HepG2 (cell line): Measurements from ENCODE around the gene SP110. TPM values are rescaled to one million over a fixed set of nuclear protein-coding genes. Genes with fewer than 3 reads are reported as not detected.

Experiments
- BATF2 ChIP-seq: sonication (generic); formaldehyde crosslinking; IDR thresholded peaks from 2 replicates; pipeline ENCODE4 v1.8.0; 2022; ENCODE audit warnings: mild to moderate bottlenecking, missing genetic modification reagents, moderate library complexity
- CREBL2 ChIP-seq: sonication (generic); formaldehyde crosslinking; IDR thresholded peaks from 2 replicates; pipeline ENCODE4 v1.8.1; 2023; ENCODE audit warnings: missing genetic modification reagents, mild to moderate bottlenecking, borderline replicate concordance
- DZIP1 ChIP-seq: sonication (generic); formaldehyde crosslinking; IDR thresholded peaks from 2 replicates; pipeline ENCODE4 v1.5.0; 2020; ENCODE audit warnings: mild to moderate bottlenecking, missing genetic modification reagents
- HCFC1 ChIP-seq: fragments of 150-350 bp; IDR thresholded peaks from 2 replicates; pipeline ENCODE4 v1.6.1; 2014; ENCODE audit warnings: low read depth, low read length
- HNRNPUL1 ChIP-seq: fragments of 200-400 bp; formaldehyde crosslinking; IDR thresholded peaks from 2 replicates; pipeline ENCODE4 v1.6.1; 2017; ENCODE audit warnings: low read depth, mild to moderate bottlenecking, low read length, moderate library complexity
- HOXA7 ChIP-seq: sonication (generic); formaldehyde crosslinking; IDR thresholded peaks from 2 replicates; pipeline ENCODE4 v1.8.1; 2022; ENCODE audit warnings: mild to moderate bottlenecking, missing genetic modification reagents, moderate library complexity
- HOXA9 ChIP-seq: sonication (generic); formaldehyde crosslinking; IDR thresholded peaks from 2 replicates; pipeline ENCODE4 v1.8.1; 2022; ENCODE audit warnings: missing genetic modification reagents, mild to moderate bottlenecking, moderate library complexity, borderline replicate concordance
- MTERF4 ChIP-seq: sonication (generic); formaldehyde crosslinking; IDR thresholded peaks from 2 replicates; pipeline ENCODE4 v1.8.0; 2023; ENCODE audit warnings: mild to moderate bottlenecking, missing genetic modification reagents
- NFATC3 ChIP-seq: sonication (generic); formaldehyde crosslinking; IDR thresholded peaks from 2 replicates; pipeline ENCODE4 v1.5.1; 2020; ENCODE audit warnings: mild to moderate bottlenecking, missing genetic modification reagents
- SMAD3 ChIP-seq: sonication (generic); formaldehyde crosslinking; IDR thresholded peaks from 2 replicates; pipeline ENCODE4 v1.4.0; 2020; ENCODE audit warnings: missing genetic modification reagents
- SYNCRIP ChIP-seq: fragments of 200-400 bp; formaldehyde crosslinking; IDR thresholded peaks from 2 replicates; pipeline ENCODE4 v1.6.1; 2018; ENCODE audit warnings: mild to moderate bottlenecking, low read depth, low read length; ENCODE audit not compliant: insufficient read depth
- TCF12 ChIP-seq, 2 experiments: fragments of 450-650 bp in 1 of 2; sonication (generic) in 1 of 2; formaldehyde crosslinking in 1 of 2; IDR thresholded peaks; 2 replicates each; pipeline versions ENCODE4 v1.6.1 to v1.8.0; 2017 to 2022; ENCODE audit warnings: antibody characterized with exemption in 1 of 2, mild to moderate bottlenecking in 1 of 2, missing genetic modification reagents in 1 of 2, moderate library complexity in 1 of 2
- UBTF ChIP-seq: sonication (generic); formaldehyde crosslinking; IDR thresholded peaks from 2 replicates; pipeline ENCODE4 v1.4.0; 2020; ENCODE audit warnings: mild to moderate bottlenecking, missing genetic modification reagents
- YEATS4 ChIP-seq: sonication (generic); formaldehyde crosslinking; IDR thresholded peaks from 2 replicates; pipeline ENCODE4 v1.4.0; 2020; ENCODE audit warnings: missing genetic modification reagents, borderline replicate concordance
- ZEB1 ChIP-seq: IDR thresholded peaks from 2 replicates; pipeline ENCODE4 v1.6.1; 2012; ENCODE audit warnings: mild to moderate bottlenecking, low read depth, inconsistent platforms; ENCODE audit not compliant: insufficient replicate concordance
- ZNF326 ChIP-seq: sonication (generic); formaldehyde crosslinking; IDR thresholded peaks from 2 replicates; pipeline ENCODE4 v1.4.0; 2020; ENCODE audit warnings: missing genetic modification reagents, borderline replicate concordance
- ZNF33A ChIP-seq: sonication (generic); formaldehyde crosslinking; IDR thresholded peaks from 2 replicates; pipeline ENCODE4 v1.5.1; 2020; ENCODE audit warnings: missing genetic modification reagents, mild to moderate bottlenecking, moderate library complexity, borderline replicate concordance
- ZNF350 ChIP-seq: sonication (generic); formaldehyde crosslinking; IDR thresholded peaks from 2 replicates; pipeline ENCODE4 v1.4.0; 2020; ENCODE audit warnings: mild to moderate bottlenecking, low read depth, missing genetic modification reagents, borderline replicate concordance
- ZNF430 ChIP-seq: sonication (generic); formaldehyde crosslinking; IDR thresholded peaks from 2 replicates; pipeline ENCODE4 v1.9.0; 2021; ENCODE audit warnings: mild to moderate bottlenecking, missing genetic modification reagents
- ZNF709 ChIP-seq: sonication (generic); formaldehyde crosslinking; IDR thresholded peaks from 2 replicates; pipeline ENCODE4 v1.5.0; 2020; ENCODE audit warnings: mild to moderate bottlenecking, missing genetic modification reagents
- ZNF713 ChIP-seq: sonication (generic); formaldehyde crosslinking; IDR thresholded peaks from 2 replicates; pipeline ENCODE4 v1.4.0; 2020; ENCODE audit warnings: mild to moderate bottlenecking, missing genetic modification reagents
- polyA plus RNA-seq, 8 experiments: library from polyadenylated mRNA; depleted of rRNA in 3 of 8; stranded (reverse) in 7 of 8; unstranded in 1 of 8; fragments of >200 nt; fragmentation: Illumina TruSeq in 4 of 8; extraction: Trizol in 4 of 8; gene quantifications; 2 replicates each; pipeline versions ENCODE4 v1.2.1 to v1.2.3, GENCODE V29; 2011 to 2016; ENCODE audit warnings: low read depth in 4 of 8, missing spikeins in 1 of 8, mixed read lengths in 1 of 8; ENCODE audit not compliant: insufficient read depth in 1 of 8
- total RNA-seq, 5 experiments: library from RNA; depleted of rRNA; stranded (reverse); fragments of >200 nt; fragmentation: Illumina TruSeq; extraction: Trizol; gene quantifications; 2 replicates each; pipeline ENCODE4 v1.2.3, GENCODE V29; 2016; ENCODE audit warnings: low read depth in 1 of 5

SP110 gene
- total and polyA plus RNA-seq, 2 of the 13 experiments (the other 11 are each of a cell fraction or from before 2014, with no cell fraction given), result 7.9 to 10.4 TPM

- no peak for TF ChIP-seq SYNCRIP
- no peak for TF ChIP-seq UBTF
- no peak for TF ChIP-seq ZNF326 (CRISPR knock-in tag)
- TF ChIP-seq SMAD3 (CRISPR knock-in tag), result peak; percentile 68; the same call in 1 of the 2 replicates
- peak; percentile 79; the same call in 1 of the 2 replicates for TF ChIP-seq ZNF350
- 0 out of 2 replicates have a peak, but pooled peaks have one; percentile 19 for TF ChIP-seq ZNF430
- no peak for TF ChIP-seq ZNF709 (CRISPR knock-in tag)
- no peak for TF ChIP-seq TCF12 (IDR thresholded peaks at IDR 0.05)
- no peak for TF ChIP-seq TCF12 (CRISPR knock-in tag; IDR thresholded peaks at IDR 0.05)
- TF ChIP-seq HNRNPUL1, result no peak
- TF ChIP-seq HOXA7 (CRISPR knock-in tag), result no peak
- no peak for TF ChIP-seq MTERF4
- TF ChIP-seq DZIP1 (CRISPR knock-in tag), result no peak
- TF ChIP-seq NFATC3 (CRISPR knock-in tag), result no peak
- no peak for TF ChIP-seq HCFC1
- no peak; the same call in 1 of the 2 replicates for TF ChIP-seq YEATS4 (CRISPR knock-in tag)
- no peak for TF ChIP-seq ZNF33A
- no peak for TF ChIP-seq ZEB1
- no peak for TF ChIP-seq ZNF713 (CRISPR knock-in tag)
- TF ChIP-seq HOXA9 (CRISPR knock-in tag), result no peak
- TF ChIP-seq BATF2 (CRISPR knock-in tag), result no peak
- no peak for TF ChIP-seq CREBL2 (CRISPR knock-in tag)
These were observed at the start of gene SP110 (continued) for GRCh38 chr2:230219419-230220331.
